Mesendoderm (in vitro differentiated cells): ENCODE results near the gene USP14.
"Not testable (repeated sequence)": the region's sequence is repeated elsewhere in the genome, so short reads cannot be mapped to it uniquely, and the experiment has no call there.

Source experiments
- DNase-seq: peaks from one replicate; pipeline ENCODE4 v3.0.0; 2013
- H2AK5ac ChIP-seq: 2 replicates; pipeline ENCODE4 v1.6.1; 2013; ENCODE audit warnings: low read length, inconsistent platforms
- H2BK120ac ChIP-seq: 2 replicates; pipeline ENCODE4 v1.6.1; 2013; ENCODE audit warnings: low read depth, mild to moderate bottlenecking, low read length, moderate library complexity, mixed read lengths
- H2BK15ac ChIP-seq: replicated peaks from 2 replicates; pipeline ENCODE4 v1.6.1; 2013; ENCODE audit warnings: low read depth, mild to moderate bottlenecking, moderate library complexity
- H2BK5ac ChIP-seq: 2 replicates; pipeline ENCODE4 v1.6.1; 2013; ENCODE audit warnings: low read length, inconsistent platforms
- H3K18ac ChIP-seq: 2 replicates; pipeline ENCODE4 v1.6.1; 2013; ENCODE audit warnings: mild to moderate bottlenecking, low read length, mixed read lengths
- H3K23ac ChIP-seq: one replicate; pipeline ENCODE4 v1.6.1; 2013; ENCODE audit warnings: low read length
- H3K27ac ChIP-seq: 2 replicates; pipeline ENCODE4 v1.5.1; 2013; ENCODE audit warnings: low read depth, mild to moderate bottlenecking, inconsistent platforms, low read length, moderate library complexity
- H3K27me3 ChIP-seq: 2 replicates; pipeline ENCODE4 v1.6.1; 2013; ENCODE audit warnings: low read length, control low read depth, mild to moderate bottlenecking, inconsistent platforms; ENCODE audit not compliant: insufficient read depth, poor library complexity
- H3K36me3 ChIP-seq: 2 replicates; pipeline ENCODE4 v1.6.1; 2013; ENCODE audit warnings: low read length, inconsistent platforms; ENCODE audit not compliant: control insufficient read depth, insufficient read depth
- H3K4ac ChIP-seq: one replicate; pipeline ENCODE4 v1.6.1; 2013; ENCODE audit warnings: low read depth, mild to moderate bottlenecking, low read length, moderate library complexity
- H3K4me1 ChIP-seq: 2 replicates; pipeline ENCODE4 v1.6.1; 2013; ENCODE audit warnings: low read depth, low read length, inconsistent platforms; ENCODE audit not compliant: control insufficient read depth
- H3K4me2 ChIP-seq: 2 replicates; pipeline ENCODE4 v1.6.1; 2013; ENCODE audit warnings: low read length
- H3K4me3 ChIP-seq: 2 replicates; pipeline ENCODE4 v1.5.1; 2013; ENCODE audit warnings: mild to moderate bottlenecking, low read length
- H3K56ac ChIP-seq: one replicate; pipeline ENCODE4 v1.6.1; 2013; ENCODE audit warnings: low read length
- H3K79me1 ChIP-seq: 2 replicates; pipeline ENCODE4 v1.6.1; 2013; ENCODE audit warnings: low read length, inconsistent platforms
- H3K79me2 ChIP-seq: 2 replicates; pipeline ENCODE4 v1.6.1; 2013; ENCODE audit warnings: mild to moderate bottlenecking, low read length; ENCODE audit not compliant: control insufficient read depth, insufficient read depth
- H3K9ac ChIP-seq: 2 replicates; pipeline ENCODE4 v1.6.1; 2013; ENCODE audit warnings: low read length, inconsistent platforms
- H4K5ac ChIP-seq: one replicate; pipeline ENCODE4 v1.6.1; 2013; ENCODE audit warnings: low read length
- H4K8ac ChIP-seq: one replicate; pipeline ENCODE4 v1.6.1; 2013; ENCODE audit warnings: low read depth, mild to moderate bottlenecking, control low read depth, low read length, moderate library complexity
- WGBS: extraction: QIAGEN DNeasy Blood & Tissue Kit; methylation state at CpG from one replicate; pipeline ENCODE4 v1.1.7; 2013; ENCODE audit warnings: low lambda C conversion rate, missing lambda C conversion rate; ENCODE audit not compliant: insufficient coverage; ENCODE audit errors: extremely low coverage; 5-methylcytosine and 5-hydroxymethylcytosine counted together

USP14 gene

DNA sequence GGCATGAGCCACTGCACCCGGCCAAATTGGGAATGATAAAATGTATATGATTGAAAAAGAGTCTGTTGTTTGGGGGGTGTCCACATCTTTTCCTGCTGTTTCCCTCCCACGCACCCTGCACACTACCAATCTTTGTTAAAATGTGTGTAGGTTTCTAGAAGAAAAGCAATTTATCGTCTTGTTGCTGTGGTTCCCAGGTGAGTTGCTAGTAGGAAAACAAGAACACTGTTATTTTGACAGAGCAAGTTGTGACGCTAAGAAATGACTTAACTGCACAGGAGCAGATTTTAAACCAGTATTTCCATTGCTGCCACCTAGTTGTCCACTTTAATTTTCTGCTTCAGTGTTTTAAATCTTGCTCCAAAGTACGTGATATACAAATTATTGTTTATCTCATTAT, 21.0 kb upstream of the USP14 start:
- H3K4me2 ChIP-seq = no peak overlapping the region
- H3K4me1 ChIP-seq = no peaks in the 10 kb centered on the region
- H4K5ac ChIP-seq = no peak overlapping the region
- H3K79me1 ChIP-seq = no peaks in the 10 kb centered on the region
- H2AK5ac ChIP-seq = no peak overlapping the region
- no peak overlapping the region for H2BK120ac ChIP-seq
- no peaks in the 10 kb centered on the region for H3K36me3 ChIP-seq
- H3K4me3 ChIP-seq = no peak overlapping the region
- no peak overlapping the region for H3K4ac ChIP-seq
- H2BK5ac ChIP-seq = no peak overlapping the region
- H3K56ac ChIP-seq = no peak overlapping the region
- no peak overlapping the region for H2BK15ac ChIP-seq
- H3K9ac ChIP-seq = no peak overlapping the region
- no CpG with 5 or more reads among the region's 5 CpGs for WGBS
- no peak overlapping the region for H3K27ac ChIP-seq
- no peak overlapping the region for H3K18ac ChIP-seq
- no peaks in the 10 kb centered on the region for H3K79me2 ChIP-seq
- DNase-seq = no peak
- H3K23ac ChIP-seq = no peak overlapping the region
- no peak overlapping the region for H4K8ac ChIP-seq
- H3K27me3 ChIP-seq = no peaks in the 10 kb centered on the region

DNA sequence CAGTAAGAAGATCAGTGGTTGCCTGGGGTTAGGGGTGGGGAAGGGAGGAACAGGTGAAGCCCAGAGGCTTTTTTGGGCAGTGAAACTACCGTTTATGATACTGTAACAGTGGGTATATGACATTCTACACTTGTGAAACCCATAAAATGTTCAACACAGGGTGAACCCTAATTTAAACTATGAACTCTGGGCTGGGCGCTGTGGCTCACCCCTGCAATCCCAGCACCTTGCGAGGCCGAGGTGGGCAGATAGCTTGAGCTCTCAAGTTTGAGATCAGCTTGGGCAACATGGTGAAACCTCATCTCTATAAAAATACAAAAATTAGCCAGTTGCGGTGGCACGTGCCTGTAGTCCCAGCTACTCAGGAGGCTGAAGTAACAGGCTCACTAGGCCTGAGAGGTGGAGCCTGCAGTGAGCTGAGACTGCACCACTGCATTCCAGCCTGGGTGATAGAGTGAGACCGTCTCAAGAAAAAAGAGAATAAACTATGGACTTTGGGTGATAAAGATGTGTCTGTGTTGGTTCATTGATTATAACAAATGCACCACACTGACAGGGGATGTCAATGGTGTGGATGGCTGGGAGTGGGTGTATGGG, 17.6 kb upstream of the USP14 start:
- H3K4me1 ChIP-seq = no peaks in the 10 kb centered on the region
- H3K79me1 ChIP-seq = no peaks in the 10 kb centered on the region
- no peaks in the 10 kb centered on the region for H3K36me3 ChIP-seq
- no peak overlapping the region for H3K56ac ChIP-seq
- no peak overlapping the region for H2BK15ac ChIP-seq
- H3K18ac ChIP-seq = no peak overlapping the region
- H4K5ac ChIP-seq = no peak overlapping the region
- H3K4me3 ChIP-seq = no peak overlapping the region
- H2BK5ac ChIP-seq = no peak overlapping the region
- H3K27ac ChIP-seq = no peak overlapping the region
- WGBS = no CpG with 5 or more reads among the region's 7 CpGs
- no peak overlapping the region for H2AK5ac ChIP-seq
- H3K79me2 ChIP-seq = no peaks in the 10 kb centered on the region
- no peak overlapping the region for H3K4ac ChIP-seq
- no peak overlapping the region for H3K4me2 ChIP-seq
- no peak for DNase-seq
- no peak overlapping the region for H2BK120ac ChIP-seq
- no peaks in the 10 kb centered on the region for H3K27me3 ChIP-seq
- H3K9ac ChIP-seq = no peak overlapping the region
- no peak overlapping the region for H3K23ac ChIP-seq
- H4K8ac ChIP-seq = no peak overlapping the region

DNA sequence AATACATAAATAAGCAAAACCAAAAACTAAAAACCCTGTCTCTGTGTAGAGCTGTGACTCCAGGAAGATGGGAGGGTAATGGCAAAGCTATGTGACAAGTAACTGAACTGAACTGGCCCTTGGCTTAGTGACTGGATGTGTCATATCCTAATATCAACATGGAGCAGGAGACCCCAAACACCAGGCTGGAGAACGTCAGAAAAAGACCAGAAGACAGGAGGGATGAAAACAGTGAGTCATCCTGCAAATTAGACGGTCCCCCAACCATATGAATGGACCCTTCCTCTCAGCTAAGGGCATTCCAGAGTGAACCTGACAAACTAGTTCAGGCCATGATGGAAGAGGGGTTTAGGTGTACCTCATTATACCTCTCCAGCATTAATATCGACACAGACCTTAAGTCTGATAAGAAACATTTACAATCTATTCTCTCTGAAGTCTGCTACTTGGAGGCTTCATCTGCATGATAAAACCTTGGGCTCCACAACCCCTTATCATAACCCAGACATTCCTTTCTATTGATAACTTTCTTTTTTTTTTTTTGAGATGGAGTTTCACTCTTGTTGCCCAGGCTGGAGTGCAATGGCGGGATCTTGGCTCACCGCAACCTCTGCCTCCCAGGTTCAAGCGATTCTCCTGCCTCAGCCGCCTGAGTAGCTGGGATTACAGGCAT, 15.6 kb upstream of the USP14 start:
- not testable (repeated sequence) for H3K4me3 ChIP-seq, H4K8ac ChIP-seq, H4K5ac ChIP-seq, H3K23ac ChIP-seq, H3K18ac ChIP-seq, H3K4me1 ChIP-seq, H3K36me3 ChIP-seq, H2BK120ac ChIP-seq, H2AK5ac ChIP-seq, H3K4me2 ChIP-seq, H3K4ac ChIP-seq, H3K9ac ChIP-seq, H3K27ac ChIP-seq, H3K79me1 ChIP-seq, DNase-seq, H3K27me3 ChIP-seq, H3K56ac ChIP-seq, H3K79me2 ChIP-seq, H2BK15ac ChIP-seq, H2BK5ac ChIP-seq
- WGBS = no CpG with 5 or more reads among the region's 7 CpGs

DNA sequence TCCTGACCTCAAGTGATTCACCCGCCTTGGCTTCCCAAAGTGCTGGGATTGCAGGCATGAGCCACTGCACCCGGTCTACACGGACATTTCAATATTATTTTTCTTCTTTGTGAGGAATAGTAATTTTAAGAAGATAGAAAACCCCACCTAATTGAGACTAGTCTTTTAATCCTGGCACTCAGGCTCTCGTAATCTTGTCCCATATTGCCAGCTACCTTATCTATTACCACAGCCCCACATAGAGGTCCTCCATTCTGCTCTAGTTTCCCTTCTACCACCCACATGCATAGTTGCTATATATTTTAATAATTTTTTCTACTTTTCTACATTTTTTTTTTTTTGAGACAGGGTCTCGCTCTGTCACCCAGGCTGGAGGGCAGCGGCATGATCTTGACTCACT, 9.5 kb upstream of the USP14 start:
- H3K18ac ChIP-seq = no peak overlapping the region
- H3K9ac ChIP-seq = no peak overlapping the region
- H3K56ac ChIP-seq = no peak overlapping the region
- H3K4me3 ChIP-seq = no peak overlapping the region
- no peak overlapping the region for H3K27ac ChIP-seq
- H2AK5ac ChIP-seq = no peak overlapping the region
- no peak overlapping the region for H3K4ac ChIP-seq
- H3K27me3 ChIP-seq = no peaks in the 10 kb centered on the region
- H3K4me1 ChIP-seq = no peaks in the 10 kb centered on the region
- no peaks in the 10 kb centered on the region for H3K79me1 ChIP-seq
- H3K4me2 ChIP-seq = no peak overlapping the region
- WGBS = no CpG with 5 or more reads among the region's 6 CpGs
- no peaks in the 10 kb centered on the region for H3K79me2 ChIP-seq
- no peak overlapping the region for H2BK120ac ChIP-seq
- no peak overlapping the region for H3K23ac ChIP-seq
- H2BK15ac ChIP-seq = no peak overlapping the region
- no peak for DNase-seq
- H4K8ac ChIP-seq = no peak overlapping the region
- H2BK5ac ChIP-seq = no peak overlapping the region
- H4K5ac ChIP-seq = no peak overlapping the region
- H3K36me3 ChIP-seq = no peaks in the 10 kb centered on the region

DNA sequence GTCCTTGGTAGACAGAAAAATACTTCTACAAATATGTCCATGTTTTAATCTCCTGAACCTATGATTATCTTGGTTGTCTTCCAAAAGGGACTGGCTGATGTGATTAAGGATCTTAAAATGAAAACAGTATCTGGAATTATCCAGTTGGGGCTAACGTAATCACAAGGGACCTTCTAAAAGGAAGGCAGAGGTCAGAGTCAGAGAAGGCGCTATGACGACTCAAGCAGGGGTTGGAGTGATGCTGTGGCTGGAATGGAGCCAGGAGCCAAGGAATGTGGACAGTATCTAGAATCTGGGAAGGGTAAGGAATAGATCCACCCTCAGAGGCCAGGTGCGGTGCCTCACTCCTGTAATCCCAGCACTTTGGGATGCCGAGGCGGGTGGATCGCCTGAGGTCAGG, 4.2 kb upstream of the USP14 start:
- no peak overlapping the region for H2BK120ac ChIP-seq
- no peak overlapping the region for H3K9ac ChIP-seq
- no peak overlapping the region for H3K27ac ChIP-seq
- no peak overlapping the region for H3K56ac ChIP-seq
- no CpG with 5 or more reads among the region's 7 CpGs for whole genome bisulfite sequencing
- no peak overlapping the region for H2BK15ac ChIP-seq
- H3K18ac ChIP-seq = no peak overlapping the region
- no peak overlapping the region for H2AK5ac ChIP-seq
- H3K4me3 ChIP-seq = no peak overlapping the region
- no peak overlapping the region for H2BK5ac ChIP-seq
- no peak for DNase-seq
- no peak overlapping the region for H4K8ac ChIP-seq
- H3K79me1 ChIP-seq = no peaks in the 10 kb centered on the region
- no peaks in the 10 kb centered on the region for H3K4me1 ChIP-seq
- peaks cover 7% of the 10 kb centered on the region for H3K79me2 ChIP-seq
- H3K4me2 ChIP-seq = no peak overlapping the region
- H3K27me3 ChIP-seq = no peaks in the 10 kb centered on the region
- H3K4ac ChIP-seq = no peak overlapping the region
- no peak overlapping the region for H4K5ac ChIP-seq
- H3K36me3 ChIP-seq = no peaks in the 10 kb centered on the region
- H3K23ac ChIP-seq = no peak overlapping the region

DNA sequence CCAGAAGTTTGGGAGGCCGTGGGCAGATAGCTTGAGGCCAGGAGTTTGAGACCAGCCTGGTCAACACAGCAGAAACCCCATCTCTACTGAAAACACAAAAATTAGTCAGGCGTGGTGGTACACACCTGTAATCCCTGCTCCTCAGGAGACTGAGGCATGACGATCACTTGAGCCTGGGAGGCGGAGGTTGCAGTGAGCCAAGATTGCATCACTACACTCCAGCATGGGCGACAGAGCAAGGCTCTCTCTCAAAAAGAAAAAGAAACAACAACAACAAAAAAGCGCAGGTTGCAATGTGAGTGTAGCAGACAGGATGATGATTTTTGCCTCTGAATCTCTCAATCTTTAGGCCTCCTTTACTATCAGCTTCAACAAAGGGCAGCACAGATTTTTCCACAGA, 2.7 kb upstream of the USP14 start:
- no peaks in the 10 kb centered on the region for H3K4me1 ChIP-seq
- H3K4me2 ChIP-seq = no peak overlapping the region
- H3K56ac ChIP-seq = no peak overlapping the region
- H3K4ac ChIP-seq = no peak overlapping the region
- H3K4me3 ChIP-seq = no peak overlapping the region
- H2AK5ac ChIP-seq = no peak overlapping the region
- no peak overlapping the region for H3K9ac ChIP-seq
- H2BK120ac ChIP-seq = no peak overlapping the region
- no peak overlapping the region for H3K23ac ChIP-seq
- H3K27ac ChIP-seq = no peak overlapping the region
- H3K36me3 ChIP-seq = no peaks in the 10 kb centered on the region
- H4K8ac ChIP-seq = no peak overlapping the region
- peaks cover 22% of the 10 kb centered on the region for H3K79me2 ChIP-seq
- H2BK15ac ChIP-seq = no peak overlapping the region
- H4K5ac ChIP-seq = no peak overlapping the region
- H3K79me1 ChIP-seq = peaks cover 1% of the 10 kb centered on the region
- WGBS = no CpG with 5 or more reads among the region's 6 CpGs
- H2BK5ac ChIP-seq = no peak overlapping the region
- no peak overlapping the region for H3K18ac ChIP-seq
- DNase-seq = no peak
- H3K27me3 ChIP-seq = no peaks in the 10 kb centered on the region
